CD4-positive, alpha-beta T cell treated with Interleukin-15 for 4 hours (primary cell): ENCODE measurements around the gene MED25.

ENCODE experiments used
- DNase-seq: peaks from one replicate; pipeline ENCODE4 v3.0.0-alpha.2; 2020; ENCODE audit warnings: low spot score

Gene MED25

GRCh38 chr19:49858088-49858985 lies 40.2 kb downstream of the MED25 start:
- DNase-seq, result no peak

GRCh38 chr19:49859682-49860335 lies 41.7 kb downstream of the MED25 start:
- no peak for DNase-seq

- no peak for DNase-seq
Observed at GRCh38 chr19:49860336-49861102, 42.4 kb downstream of the MED25 start.

DNA sequence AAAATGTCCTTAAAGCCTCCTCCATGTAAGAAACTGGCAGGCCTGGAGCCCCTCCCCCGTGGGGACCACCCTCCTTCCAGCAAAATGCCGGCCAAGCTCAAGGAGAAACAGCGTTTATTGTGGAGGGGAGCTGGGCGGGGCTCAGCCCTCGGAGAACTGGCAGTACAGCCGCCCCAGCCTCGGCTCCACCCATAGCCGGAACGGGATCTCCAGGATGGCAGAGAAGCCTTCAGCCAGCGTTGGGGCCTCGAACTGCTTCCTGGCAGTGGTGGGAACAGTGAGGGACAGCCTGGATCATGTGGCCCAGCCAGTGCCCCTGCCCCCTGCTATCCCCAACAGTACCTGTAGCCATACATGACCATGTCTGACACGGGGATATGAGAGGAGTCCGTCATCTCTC lies 43.0 kb downstream of the MED25 start:
- no peak for DNase-seq

DNA sequence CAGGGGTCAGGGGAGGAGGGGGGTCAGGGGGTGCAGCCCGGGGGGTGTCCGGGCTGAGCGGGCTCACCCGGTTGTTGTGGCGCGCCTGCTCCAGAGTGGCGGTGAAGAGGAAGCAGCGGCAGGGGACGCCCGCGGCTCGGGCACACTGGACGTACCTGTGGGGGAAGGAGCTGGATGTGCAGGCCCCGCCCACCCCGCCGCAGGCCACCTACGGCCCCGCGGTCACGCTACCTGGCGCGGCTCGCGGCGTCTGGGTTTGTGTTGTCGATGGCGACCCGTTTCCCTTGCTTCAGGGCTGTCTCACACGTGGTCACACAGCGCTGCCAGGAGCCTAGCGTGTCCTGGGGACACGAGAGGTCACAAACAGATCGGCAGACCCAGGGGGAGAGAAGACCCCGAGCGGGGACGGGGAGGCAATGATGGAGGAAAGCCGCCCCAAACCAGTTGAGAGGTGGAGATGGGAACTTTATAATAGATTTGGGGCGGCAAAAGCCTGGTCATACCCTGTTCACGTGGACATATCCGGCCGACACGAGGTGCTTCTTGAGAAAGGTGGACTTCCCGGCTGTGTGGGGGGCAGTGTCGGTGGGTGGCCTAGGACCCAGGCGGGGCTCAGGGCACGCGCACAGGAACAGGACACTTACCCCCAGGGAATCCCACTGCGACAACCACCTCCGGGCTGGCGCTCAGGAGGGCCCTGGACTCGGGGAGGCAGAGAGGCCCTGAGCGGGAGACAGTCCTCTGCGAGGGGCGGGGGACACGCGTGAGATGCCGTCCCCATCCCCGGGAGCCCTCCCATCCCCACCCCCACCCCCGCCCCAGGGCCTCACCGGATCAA lies 43.7 kb downstream of the MED25 start:
- no peak for DNase-seq

GRCh38 chr19:49862391-49863253 lies 44.5 kb downstream of the MED25 start:
- DNase-seq, result no peak

- DNase-seq, result no peak
Observed at GRCh38 chr19:49863254-49863934, 45.3 kb downstream of the MED25 start.

- no peak for DNase-seq
Observed at GRCh38 chr19:49863935-49864320, 45.8 kb downstream of the MED25 start.

DNA sequence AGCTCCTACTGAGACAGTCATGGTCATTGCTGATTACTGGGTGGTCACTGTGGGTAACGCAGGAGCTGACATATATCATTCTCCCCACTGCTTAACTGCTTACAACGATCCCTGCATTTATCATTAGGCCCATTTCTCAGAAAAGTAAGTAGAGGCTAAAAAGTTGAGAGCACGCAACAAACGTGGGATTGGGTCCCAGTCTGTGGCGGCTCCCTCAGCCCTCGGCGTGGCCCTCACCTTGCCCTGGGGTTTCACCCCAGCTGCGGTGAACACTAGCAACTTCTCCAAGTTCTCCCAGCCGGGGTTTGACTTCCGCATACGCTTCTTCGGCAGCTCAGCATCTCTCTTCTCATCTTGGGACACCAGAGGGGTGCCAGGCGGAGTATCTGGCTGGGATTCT lies 46.8 kb downstream of the MED25 start:
- DNase-seq, result no peak

GRCh38 chr19:49866933-49867782 lies 49.1 kb downstream of the MED25 start, which contains the start of gene PNKP:
Gene PNKP, minus strand, starts transcription at chr19:49867576. Its CDS starts 372 bp downstream, at chr19:49867204.
- peak; percentile 85 for DNase-seq

DNA sequence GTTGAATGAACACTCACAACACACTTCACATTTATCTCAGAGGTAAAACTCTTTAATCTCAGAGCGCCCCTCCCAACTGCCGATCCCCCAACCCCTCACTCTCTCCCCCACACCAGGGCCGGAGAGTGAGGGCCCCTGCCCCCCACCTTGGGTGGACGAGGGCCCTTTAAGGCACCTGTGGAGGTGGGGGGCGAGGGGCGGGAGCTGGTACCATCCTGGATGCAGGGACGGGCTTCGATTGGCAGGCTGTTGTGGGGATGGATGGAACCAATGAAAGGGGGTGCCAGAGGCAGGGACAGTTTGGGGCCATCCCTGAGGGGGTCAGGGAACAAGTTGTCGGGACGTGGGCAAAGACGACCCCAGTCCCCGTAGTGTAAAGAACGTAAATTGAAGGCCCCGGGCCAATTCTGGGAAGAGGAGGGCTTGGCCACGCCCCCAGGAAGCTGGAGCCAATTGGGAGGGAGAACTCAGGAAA lies 51.0 kb downstream of the MED25 start:
- no peak for DNase-seq

DNA sequence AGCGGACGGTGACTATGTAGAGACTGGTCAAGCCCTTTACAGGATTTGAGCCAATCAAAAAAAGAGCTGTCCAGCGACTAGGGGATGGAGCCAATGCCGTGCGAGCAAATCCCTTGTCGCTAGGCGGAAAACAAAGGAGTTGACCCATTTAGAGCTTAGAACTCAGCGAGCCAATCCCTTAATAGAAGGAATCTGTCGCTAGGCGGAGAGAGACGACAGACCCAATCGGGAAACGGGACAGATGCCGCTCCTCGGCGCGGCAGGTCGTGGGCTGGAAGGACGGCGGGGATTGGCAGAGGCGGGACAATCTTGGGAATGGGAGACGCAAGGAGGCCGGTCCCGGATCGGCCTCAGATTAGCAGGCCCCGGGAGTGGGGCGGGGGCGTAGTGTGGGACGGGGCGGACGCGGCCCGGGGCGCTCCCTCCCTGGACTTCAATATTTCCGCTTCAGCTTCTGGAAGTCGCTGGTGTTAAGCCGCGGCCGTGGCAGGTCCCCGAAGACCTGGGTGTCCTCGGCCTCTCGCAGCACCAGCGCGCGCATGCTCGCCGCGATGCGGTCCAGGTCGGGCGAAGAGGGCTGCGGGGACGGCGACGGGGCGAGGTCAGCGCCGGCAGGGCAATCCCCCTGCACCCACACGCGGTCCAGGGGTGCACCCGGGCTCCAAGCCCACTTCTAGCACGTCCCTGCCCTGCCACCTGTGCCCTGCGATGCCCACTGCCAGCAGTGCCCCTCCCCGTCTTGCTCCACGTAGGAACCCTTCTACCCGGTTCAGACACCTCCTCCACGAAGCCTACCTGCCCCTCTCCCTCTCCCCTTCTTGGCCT lies 51.6 kb downstream of the MED25 start:
- peak; percentile 98 for DNase-seq

GRCh38 chr19:49870309-49870901 lies 52.3 kb downstream of the MED25 start:
- no peak for DNase-seq

- no peak for DNase-seq
Observed at GRCh38 chr19:49871349-49871985, 53.4 kb downstream of the MED25 start.

GRCh38 chr19:49872245-49873128 lies 54.4 kb downstream of the MED25 start:
- no peak for DNase-seq

- DNase-seq, result no peak
Observed at GRCh38 chr19:49873129-49873521, 55.0 kb downstream of the MED25 start.
